Stimulated activated CD4-positive, alpha-beta T cell treated with anti-CD3 and anti-CD28 coated beads, Interleukin-12 subunit alpha, Interleukin-12 subunit beta, amount 100 ng/mL, for 4 hours (primary cell): ENCODE results near the gene CHMP4B.
"Not testable (repeated sequence)": the region's sequence is repeated elsewhere in the genome, so short reads cannot be mapped to it uniquely, and the experiment has no call there.

Experiments
- DNase-seq: peaks from one replicate; pipeline ENCODE4 v3.0.0-alpha.2; 2020

CHMP4B gene

GRCh38 chr20:33790566-33790965 lies 20.6 kb upstream of the CHMP4B start:
- DNase-seq: no peak

GRCh38 chr20:33791021-33791420 lies 20.1 kb upstream of the CHMP4B start:
- no peak for DNase-seq

GRCh38 chr20:33791540-33791939 lies 19.6 kb upstream of the CHMP4B start:
- no peak for DNase-seq

GRCh38 chr20:33791959-33792597 lies 19.1 kb upstream of the CHMP4B start:
- peak; percentile 46 for DNase-seq

GRCh38 chr20:33792598-33792989 lies 18.6 kb upstream of the CHMP4B start:
- DNase-seq: not testable (repeated sequence)

- no peak for DNase-seq
Observed at GRCh38 chr20:33793011-33793931, 17.9 kb upstream of the CHMP4B start.

- no peak for DNase-seq
Observed at GRCh38 chr20:33796263-33796906, 14.8 kb upstream of the CHMP4B start.

GRCh38 chr20:33796907-33797544 lies 14.1 kb upstream of the CHMP4B start:
- no peak for DNase-seq

GRCh38 chr20:33798444-33798843 lies 12.7 kb upstream of the CHMP4B start:
- no peak for DNase-seq

GRCh38 chr20:33803921-33804337 lies 7.2 kb upstream of the CHMP4B start:
- DNase-seq: no peak

- DNase-seq: no peak
Observed at GRCh38 chr20:33808388-33808787, 2.8 kb upstream of the CHMP4B start.

- DNase-seq: no peak
Observed at GRCh38 chr20:33810259-33810658, 889 bp upstream of the CHMP4B start.

- DNase-seq: no peak
Observed at GRCh38 chr20:33811776-33812151, 616 bp downstream of the CHMP4B start.

- DNase-seq: peak; percentile 14
Observed at GRCh38 chr20:33812152-33812849, 1.2 kb downstream of the CHMP4B start.

GRCh38 chr20:33812908-33813462 lies 1.8 kb downstream of the CHMP4B start:
- no peak for DNase-seq

- DNase-seq: no peak
Observed at GRCh38 chr20:33814238-33814712, 3.1 kb downstream of the CHMP4B start.

GRCh38 chr20:33815671-33816070 lies 4.5 kb downstream of the CHMP4B start:
- DNase-seq: no peak

- DNase-seq: no peak
Observed at GRCh38 chr20:33816191-33816590, 5.0 kb downstream of the CHMP4B start.

GRCh38 chr20:33817411-33817810 lies 6.3 kb downstream of the CHMP4B start:
- no peak for DNase-seq

GRCh38 chr20:33819456-33819855 lies 8.3 kb downstream of the CHMP4B start:
- no peak for DNase-seq

GRCh38 chr20:33820362-33820761 lies 9.2 kb downstream of the CHMP4B start:
- no peak for DNase-seq

- DNase-seq: no peak
Observed at GRCh38 chr20:33821270-33821836, 10.2 kb downstream of the CHMP4B start.
